Gastrocnemius medialis (tissue), 4 donors: ENCODE results near the gene KCNAB1.

ENCODE experiments used
- POLR2A ChIP-seq, 2 donors: fragments of 450-650 bp; IDR thresholded peaks; one replicate each; pipeline ENCODE4 v1.6.1; 2017; ENCODE audit warnings: antibody characterized with exemption in 2 of 2, mild to moderate bottlenecking in 2 of 2, moderate library complexity in 2 of 2
- TF ChIP-seq, protein P1 (sequence below), 5 experiments: fragments of 450-650 bp in 3 of 5; fragments of 200-600 bp in 2 of 5; sonication (generic) in 2 of 5; IDR thresholded peaks in 4 of 5; conservative IDR thresholded peaks in 1 of 5; 1 replicate in 4 of 5; 2 replicates in 1 of 5; pipeline ENCODE4 v1.5.1; 2016 to 2019; ENCODE audit warnings: antibody characterized with exemption in 5 of 5, mild to moderate bottlenecking in 3 of 5, moderate library complexity in 3 of 5

DNA sequence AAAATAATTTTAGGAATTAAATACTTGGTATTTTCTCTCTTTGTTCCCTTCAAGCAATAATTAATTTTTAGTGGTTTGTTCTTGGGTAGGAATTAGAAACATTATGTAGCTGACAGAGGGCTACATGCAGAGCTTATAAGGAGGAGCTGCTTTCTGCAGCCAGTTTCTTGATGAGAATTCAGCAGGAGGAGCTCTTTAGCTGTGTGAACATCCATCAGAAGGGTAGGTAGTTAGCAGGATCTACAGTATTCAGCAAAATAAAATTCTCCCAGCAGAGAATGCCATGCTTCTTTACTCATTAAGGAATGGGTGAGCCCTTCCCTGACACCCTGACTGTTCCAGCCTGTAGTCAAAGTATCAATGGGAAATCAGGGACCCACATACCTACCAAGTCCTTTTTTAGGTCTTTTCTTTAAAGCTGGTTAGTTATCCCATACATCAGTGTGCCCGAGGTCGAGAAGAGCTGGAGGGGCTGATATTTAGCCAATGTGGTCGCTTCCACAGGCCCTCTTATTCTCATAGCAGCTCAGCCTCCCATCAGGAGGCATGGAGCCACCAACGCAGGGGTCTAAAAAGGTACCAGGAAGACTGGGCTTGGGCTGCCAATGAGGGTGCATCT lies 54.0 kb downstream of the KCNAB1 start:
- TF ChIP-seq, protein P1, sequence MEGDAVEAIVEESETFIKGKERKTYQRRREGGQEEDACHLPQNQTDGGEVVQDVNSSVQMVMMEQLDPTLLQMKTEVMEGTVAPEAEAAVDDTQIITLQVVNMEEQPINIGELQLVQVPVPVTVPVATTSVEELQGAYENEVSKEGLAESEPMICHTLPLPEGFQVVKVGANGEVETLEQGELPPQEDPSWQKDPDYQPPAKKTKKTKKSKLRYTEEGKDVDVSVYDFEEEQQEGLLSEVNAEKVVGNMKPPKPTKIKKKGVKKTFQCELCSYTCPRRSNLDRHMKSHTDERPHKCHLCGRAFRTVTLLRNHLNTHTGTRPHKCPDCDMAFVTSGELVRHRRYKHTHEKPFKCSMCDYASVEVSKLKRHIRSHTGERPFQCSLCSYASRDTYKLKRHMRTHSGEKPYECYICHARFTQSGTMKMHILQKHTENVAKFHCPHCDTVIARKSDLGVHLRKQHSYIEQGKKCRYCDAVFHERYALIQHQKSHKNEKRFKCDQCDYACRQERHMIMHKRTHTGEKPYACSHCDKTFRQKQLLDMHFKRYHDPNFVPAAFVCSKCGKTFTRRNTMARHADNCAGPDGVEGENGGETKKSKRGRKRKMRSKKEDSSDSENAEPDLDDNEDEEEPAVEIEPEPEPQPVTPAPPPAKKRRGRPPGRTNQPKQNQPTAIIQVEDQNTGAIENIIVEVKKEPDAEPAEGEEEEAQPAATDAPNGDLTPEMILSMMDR (IDR thresholded peaks at IDR 0.05 in 4 of 5, conservative IDR thresholded peaks at IDR 0.05 in 1 of 5), result no peak
- no peak for TF ChIP-seq POLR2A (IDR thresholded peaks at IDR 0.05)
